T-helper 22 cell (primary cell): Measurements from ENCODE around the gene ZNF750.

ENCODE experiments used
- DNase-seq: peaks from one replicate; pipeline ENCODE4 v3.0.0-alpha.2; 2020; ENCODE audit warnings: low read depth

The ZNF750 gene

DNA sequence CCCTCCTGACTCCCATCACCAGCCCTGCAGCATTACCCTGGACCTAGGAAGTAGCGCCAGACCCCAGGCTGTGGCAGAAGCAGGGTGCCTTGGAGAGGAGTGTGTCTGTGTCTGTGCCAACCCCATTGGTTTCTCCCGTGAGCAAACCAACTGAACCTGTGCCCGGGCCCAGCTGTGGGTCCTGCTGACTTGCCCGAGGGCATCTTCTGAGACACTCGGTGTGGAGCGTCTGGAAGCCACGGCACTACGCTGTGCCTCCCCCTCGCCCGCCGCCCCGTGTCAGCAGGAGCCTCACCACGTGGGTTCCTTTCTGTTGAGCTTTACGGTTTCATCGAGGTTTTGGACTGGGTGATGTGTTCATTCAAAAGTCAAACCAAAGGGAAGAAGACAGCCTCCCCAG, 27.8 kb downstream of the ZNF750 start:
- no peak for DNase-seq

GRCh38 chr17:82810644-82811430, 29.0 kb downstream of the ZNF750 start:
- no peak for DNase-seq

DNA sequence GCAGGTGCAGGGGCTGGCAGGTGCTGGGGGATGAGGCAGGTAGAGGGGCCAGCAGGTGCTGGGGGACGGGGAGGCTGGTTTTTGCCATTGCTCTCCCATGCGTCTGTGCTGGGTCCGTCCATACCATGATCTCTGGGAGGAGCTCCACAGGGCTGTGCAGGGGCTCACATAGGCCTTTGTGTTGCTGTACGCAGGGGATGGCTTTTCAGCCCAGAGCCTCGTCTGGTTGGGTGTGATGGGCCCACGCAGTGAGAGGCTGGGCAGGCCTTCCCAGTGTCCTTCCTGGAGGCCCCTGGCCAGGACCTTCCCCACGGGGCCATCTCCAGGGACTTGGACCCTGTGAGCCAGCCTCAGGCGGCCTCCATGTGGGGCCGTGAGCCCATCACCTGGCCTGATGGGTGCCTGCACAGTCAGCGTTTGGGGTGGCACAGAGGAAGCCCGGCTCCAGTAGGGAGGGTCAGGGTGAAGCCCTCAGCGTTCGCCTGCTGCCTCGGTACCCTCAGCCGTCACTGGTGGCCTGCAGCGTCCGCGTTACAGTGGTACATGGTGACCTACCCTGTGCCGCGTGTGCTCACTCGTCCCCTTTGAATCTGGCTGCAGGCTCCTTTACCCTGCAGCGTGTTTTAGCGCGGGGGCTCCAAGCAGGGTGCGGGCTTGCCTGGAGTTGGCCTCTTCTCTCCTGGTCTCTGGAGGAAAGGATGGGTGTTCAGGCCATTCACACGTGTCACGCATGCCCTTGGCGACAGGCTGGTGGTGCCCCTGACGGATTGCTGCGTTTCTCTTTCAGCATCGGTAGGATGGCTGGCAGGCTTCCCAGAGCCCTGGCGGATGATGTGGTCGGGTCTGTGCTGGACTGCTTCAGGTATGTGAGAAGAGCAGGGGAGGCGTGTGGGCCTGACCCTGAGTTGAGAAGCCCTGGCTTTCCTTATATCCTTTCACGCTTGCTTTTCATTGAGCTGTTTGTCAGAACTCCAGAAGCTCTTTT, 30.6 kb downstream of the ZNF750 start:
- DNase-seq: no peak

DNA sequence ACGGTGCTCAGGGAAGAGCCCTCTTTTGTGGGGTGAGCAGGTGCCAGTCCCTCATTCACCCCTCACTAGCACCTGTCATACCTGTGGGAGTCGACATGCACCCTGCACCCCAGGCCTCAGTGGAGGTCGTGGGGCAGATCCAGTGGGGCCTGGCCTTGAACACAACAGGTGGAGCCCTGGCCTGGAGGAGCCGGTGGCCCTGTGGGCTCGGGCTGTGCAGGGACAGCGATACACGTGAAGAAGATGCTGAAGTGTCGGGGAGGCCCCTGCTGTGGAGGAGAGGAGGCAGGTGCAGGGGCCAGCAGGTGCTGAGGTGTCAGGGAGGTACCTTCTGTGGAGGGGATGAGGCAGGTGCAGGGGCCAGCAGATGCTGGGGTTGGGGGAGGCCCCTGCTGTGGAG, 31.8 kb downstream of the ZNF750 start:
- no peak for DNase-seq

DNA sequence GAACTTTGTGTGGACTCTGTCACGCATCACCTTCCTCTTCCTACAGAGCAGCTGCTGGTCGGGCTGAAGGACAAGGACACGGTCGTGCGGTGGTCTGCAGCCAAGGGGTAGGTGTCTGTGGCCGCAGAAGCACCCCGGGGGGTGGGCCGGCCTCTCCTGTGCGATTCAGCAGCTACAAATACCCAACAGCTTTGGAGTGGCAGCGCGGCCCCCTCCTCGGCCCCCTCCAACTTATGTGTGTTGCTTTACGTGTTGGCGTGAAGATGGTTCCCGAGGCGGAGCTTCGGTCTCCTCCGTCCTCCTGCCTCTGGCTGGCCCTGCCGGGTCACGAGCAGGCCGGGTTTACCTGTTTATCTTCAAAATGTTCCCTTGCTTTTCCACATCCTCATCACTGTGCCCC, 32.3 kb downstream of the ZNF750 start:
- no peak for DNase-seq

DNA sequence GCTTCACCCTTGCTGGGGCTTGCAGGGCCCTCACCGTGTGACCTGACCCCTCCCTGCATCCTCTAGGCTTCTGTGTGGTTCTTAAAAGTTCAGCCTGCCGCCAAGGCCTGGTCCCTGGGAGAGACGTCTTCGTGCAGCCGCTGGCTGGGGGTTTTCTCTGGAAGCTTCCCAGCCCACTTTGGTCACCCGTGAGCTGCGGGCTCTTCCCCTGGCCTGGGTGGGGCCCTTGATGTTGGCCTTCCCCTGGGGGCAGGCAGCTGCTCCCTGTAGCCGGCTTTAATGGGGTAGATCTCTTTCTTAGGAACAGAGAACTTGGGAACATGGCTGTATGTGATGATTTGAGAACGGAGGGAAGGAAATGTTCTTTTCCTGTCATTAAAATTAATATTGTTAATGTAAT, 32.7 kb downstream of the ZNF750 start:
- DNase-seq: no peak

DNA sequence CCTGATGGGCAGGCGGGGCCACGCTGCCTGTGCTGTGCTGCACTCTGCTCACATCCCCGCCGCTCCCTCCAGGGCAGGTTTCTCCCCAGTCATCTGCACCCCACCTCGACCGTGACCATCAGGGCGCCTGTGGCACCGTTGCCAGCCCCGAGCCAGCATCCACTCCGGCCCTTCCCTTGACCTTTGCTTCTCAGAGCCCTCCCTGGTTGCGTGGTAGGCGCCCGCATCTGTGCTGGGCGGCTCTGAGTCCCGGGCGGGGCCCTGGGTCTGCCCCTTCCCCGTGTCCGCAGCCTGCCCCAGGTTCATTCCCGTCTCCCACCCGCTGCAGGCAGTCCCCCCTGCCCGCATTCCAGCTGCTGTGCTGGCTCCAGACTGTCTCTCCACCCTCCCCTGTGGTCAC, 33.2 kb downstream of the ZNF750 start:
- DNase-seq: no peak

DNA sequence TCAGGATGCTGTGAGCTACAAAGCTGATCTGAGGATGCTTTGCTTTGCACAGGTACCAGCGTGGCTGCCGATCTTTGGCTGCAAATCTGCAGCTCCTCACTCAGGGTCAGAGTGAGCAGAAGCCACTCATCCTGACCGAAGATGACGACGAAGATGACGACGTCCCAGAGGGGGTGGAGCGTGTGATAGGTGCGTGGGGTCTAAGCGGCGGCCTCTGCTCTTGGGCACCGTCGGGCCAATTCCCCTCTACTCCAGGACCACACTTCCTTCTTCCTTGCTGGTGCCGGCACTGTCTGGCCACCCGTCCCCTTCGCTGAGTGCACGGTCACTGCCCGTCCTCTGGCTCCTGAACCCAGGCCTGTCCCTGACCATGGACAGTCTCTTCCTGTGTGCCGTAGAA, 34.0 kb downstream of the ZNF750 start:
- no peak for DNase-seq

DNA sequence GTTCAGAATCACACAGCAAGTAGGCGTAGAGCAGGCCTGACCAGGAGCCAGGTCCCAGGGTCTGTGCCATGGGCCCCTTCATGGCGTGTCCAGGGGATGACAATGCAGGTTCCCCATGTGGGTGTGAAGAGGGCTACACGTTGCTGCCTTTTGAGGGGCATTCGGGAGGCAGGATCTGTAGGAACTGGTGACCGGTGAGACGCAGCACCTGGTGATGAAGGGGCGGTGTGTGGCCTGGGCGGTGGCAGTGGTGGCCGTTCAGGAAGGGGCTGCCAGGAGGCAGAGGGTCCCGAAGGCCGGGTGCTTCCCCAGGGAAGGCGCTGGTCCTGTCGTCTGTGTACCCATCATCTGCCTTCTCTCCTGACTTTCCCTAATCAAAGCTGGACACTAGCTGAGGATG, 34.6 kb downstream of the ZNF750 start:
- no peak for DNase-seq

DNA sequence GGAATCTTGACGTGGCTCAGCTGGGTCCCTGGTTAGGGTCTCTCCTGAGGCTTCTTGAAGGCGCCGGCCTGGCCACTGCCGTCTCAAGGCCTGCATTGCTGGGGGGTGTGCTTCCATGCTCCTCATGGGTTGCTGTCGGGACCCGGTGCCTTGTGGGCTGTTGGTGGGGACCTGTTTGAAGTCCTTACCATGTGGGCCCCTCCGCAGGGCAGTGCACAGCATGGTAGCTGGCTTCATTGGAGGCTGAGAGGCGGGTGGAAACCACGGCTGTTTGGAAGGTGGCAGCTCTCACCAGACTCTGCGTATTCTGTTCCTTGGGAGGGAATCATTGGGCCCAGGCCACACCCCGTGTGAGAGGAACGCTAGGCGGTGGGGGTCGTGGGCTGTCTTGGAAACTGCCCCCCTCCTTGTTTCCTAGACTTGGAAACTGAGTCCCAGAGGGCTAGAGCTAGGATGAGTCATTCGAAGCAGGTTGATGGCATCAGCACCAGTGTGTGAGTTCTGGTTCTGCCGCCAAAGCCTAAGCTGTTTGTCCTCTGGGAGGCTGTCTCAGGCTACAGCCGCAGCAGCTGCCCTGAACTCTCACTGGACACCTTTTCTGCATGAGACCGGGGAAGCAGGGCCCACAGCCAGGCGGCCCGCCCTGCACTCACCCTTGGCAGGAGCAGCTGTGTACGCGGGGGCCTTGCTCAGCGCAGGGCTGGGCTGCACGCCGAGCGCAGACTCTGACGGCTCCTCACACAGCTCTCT, 35.2 kb downstream of the ZNF750 start:
- DNase-seq: no peak

- no peak for DNase-seq
Observed at GRCh38 chr17:82803606-82804005, 36.2 kb downstream of the ZNF750 start.

DNA sequence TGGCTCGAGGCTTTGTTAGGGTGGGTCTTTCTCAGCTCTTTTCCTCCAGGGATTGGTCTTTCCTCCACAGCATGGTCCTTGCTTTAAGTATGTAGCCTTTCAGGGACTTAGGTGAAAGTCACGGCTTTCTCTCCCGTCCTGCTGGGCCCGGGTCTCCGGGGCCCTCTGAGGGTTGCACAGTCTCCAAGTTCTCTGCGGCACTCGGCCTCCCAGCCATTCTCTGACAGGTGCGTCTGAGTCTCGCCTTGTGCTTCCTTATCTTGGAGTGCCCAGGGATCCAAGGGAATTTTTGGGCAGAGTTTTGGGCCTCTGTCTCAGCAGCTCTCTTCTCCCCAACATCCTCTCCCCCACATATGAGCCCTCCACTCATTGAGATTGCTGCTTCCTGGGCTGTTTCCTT, 36.6 kb downstream of the ZNF750 start:
- DNase-seq: no peak

- DNase-seq: no peak
Observed at GRCh38 chr17:82802075-82802780, 37.6 kb downstream of the ZNF750 start.

GRCh38 chr17:82801377-82801970, 38.3 kb downstream of the ZNF750 start:
- DNase-seq: no peak

DNA sequence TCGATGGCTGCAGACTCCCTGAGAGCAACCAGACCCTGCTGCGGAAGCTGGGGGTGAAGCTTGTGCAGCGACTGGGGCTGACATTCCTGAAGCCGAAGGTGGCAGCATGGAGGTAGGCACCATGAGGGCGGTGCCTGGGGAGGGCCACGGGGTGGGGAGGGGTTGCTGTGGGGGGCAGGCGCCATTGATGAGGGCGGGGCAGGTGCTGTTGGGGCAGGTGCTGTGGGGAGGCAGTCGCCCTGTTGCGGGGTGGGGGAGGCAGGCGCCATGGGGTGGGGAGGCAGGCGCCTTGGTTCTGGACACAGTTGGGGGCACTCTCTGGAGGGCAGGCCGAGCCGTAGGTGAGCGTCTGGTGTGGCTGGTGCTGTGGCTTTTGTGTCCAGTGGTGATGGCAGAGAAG, 38.9 kb downstream of the ZNF750 start:
- no peak for DNase-seq

DNA sequence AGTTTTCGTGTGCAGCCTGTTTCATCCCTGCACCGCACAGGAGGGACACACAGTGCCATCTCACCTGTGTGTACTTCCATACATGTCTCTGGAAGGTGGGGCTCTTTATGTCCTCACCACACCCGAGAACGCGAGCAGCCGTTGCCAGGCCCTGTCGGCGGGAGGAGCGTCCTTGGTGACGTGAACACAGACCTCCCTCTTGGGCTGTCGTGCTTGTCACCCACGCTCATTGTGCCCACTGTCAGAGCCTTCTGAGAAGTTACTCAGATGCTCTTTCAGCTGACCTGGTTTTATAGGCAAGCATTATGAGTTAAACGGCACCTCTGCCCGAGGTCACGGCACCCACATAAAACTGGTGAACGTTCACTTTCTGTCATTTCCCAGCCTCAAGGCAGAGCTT, 40.2 kb downstream of the ZNF750 start:
- no peak for DNase-seq

- DNase-seq: no peak
Observed at GRCh38 chr17:82798752-82799151, 41.1 kb downstream of the ZNF750 start.

DNA sequence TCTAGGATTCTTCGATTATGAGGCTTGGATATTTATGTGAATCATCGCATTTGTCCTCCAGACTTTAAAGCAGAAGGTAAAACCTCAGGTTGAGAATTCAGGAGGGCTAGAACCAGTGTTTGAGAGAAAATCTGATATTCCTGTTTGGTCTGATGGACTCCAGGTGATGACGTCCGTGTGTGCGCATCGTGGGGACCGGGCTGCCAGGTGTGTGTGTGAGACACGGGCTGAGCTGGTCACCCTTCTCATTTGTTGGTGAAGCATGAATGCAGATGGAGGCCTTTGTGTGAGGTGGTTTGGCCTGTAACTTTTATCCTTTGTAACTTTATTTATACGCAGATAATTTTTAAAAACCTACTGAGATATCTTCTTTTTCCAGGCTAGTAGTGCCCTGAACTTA, 42.8 kb downstream of the ZNF750 start:
- DNase-seq: no peak

- DNase-seq: no peak
Observed at GRCh38 chr17:82795615-82796014, 44.2 kb downstream of the ZNF750 start.

GRCh38 chr17:82794781-82795482, 44.9 kb downstream of the ZNF750 start:
- DNase-seq: no peak
